H9 (cell line): ENCODE measurements around the gene ADAM33. TPM values are rescaled to one million over a fixed set of nuclear protein-coding genes. Genes with fewer than 3 reads are reported as not detected.

Experiments
- DNase-seq: peaks from one replicate; pipeline ENCODE4 v3.0.0-alpha.2; 2017
- H2AFZ ChIP-seq: one replicate; pipeline ENCODE4 v1.6.1; 2013; ENCODE audit warnings: mild to moderate bottlenecking, low read length, control low read depth, moderate library complexity
- H2AK5ac ChIP-seq: 2 replicates; pipeline ENCODE4 v1.6.1; 2013; ENCODE audit warnings: low read length, control low read depth, mixed read lengths; ENCODE audit not compliant: insufficient read length
- H2BK120ac ChIP-seq: one replicate; pipeline ENCODE4 v1.6.1; 2013; ENCODE audit warnings: low read depth, mild to moderate bottlenecking, low read length, control low read depth, inconsistent platforms; ENCODE audit not compliant: poor library complexity, severe bottlenecking
- H2BK12ac ChIP-seq: 2 replicates; pipeline ENCODE4 v1.6.1; 2013; ENCODE audit warnings: low read length, control low read depth, mixed read lengths, low read depth; ENCODE audit not compliant: insufficient read length
- H2BK15ac ChIP-seq: 2 replicates; pipeline ENCODE4 v1.6.1; 2013; ENCODE audit warnings: low read depth, low read length, control low read depth
- H2BK20ac ChIP-seq: one replicate; pipeline ENCODE4 v1.6.1; 2013; ENCODE audit warnings: low read depth, mild to moderate bottlenecking, low read length, control low read depth, inconsistent platforms; ENCODE audit not compliant: poor library complexity, severe bottlenecking
- H2BK5ac ChIP-seq: 2 replicates; pipeline ENCODE4 v1.6.1; 2013; ENCODE audit warnings: low read length, control low read depth, mixed read lengths; ENCODE audit not compliant: insufficient read length
- H3K14ac ChIP-seq: 2 replicates; pipeline ENCODE4 v1.6.1; 2013; ENCODE audit warnings: low read length, control low read depth; ENCODE audit not compliant: insufficient read depth
- H3K18ac ChIP-seq: 2 replicates; pipeline ENCODE4 v1.6.1; 2013; ENCODE audit warnings: low read depth, mild to moderate bottlenecking, mixed read lengths, low read length, control low read depth; ENCODE audit not compliant: insufficient read length
- H3K23ac ChIP-seq: 2 replicates; pipeline ENCODE4 v1.6.1; 2013; ENCODE audit warnings: low read length, control low read depth, mixed read lengths, low read depth; ENCODE audit not compliant: insufficient read length
- H3K23me2 ChIP-seq: 2 replicates; pipeline ENCODE4 v1.6.1; 2013; ENCODE audit warnings: low read depth, mild to moderate bottlenecking, mixed read lengths, low read length, control low read depth; ENCODE audit not compliant: insufficient read length, poor library complexity, severe bottlenecking
- H3K27ac ChIP-seq: 2 replicates; pipeline ENCODE4 v1.5.1; 2013; ENCODE audit warnings: low read length, control low read depth, mixed read lengths, low read depth; ENCODE audit not compliant: insufficient read length
- H3K27me3 ChIP-seq: 2 replicates; pipeline ENCODE4 v1.6.1; 2013; ENCODE audit warnings: low read length, control low read depth, inconsistent platforms; ENCODE audit not compliant: insufficient read depth
- H3K4ac ChIP-seq: 2 replicates; pipeline ENCODE4 v1.6.1; 2013; ENCODE audit warnings: low read depth, mild to moderate bottlenecking, control low read depth, inconsistent platforms, low read length, moderate library complexity
- H3K4me1 ChIP-seq: 2 replicates; pipeline ENCODE4 v1.6.1; 2013; ENCODE audit warnings: low read length, control low read depth, inconsistent platforms; ENCODE audit not compliant: insufficient read depth
- H3K4me2 ChIP-seq: 2 replicates; pipeline ENCODE4 v1.6.1; 2013; ENCODE audit warnings: low read length, control low read depth, mixed read lengths; ENCODE audit not compliant: insufficient read length, insufficient read depth
- H3K56ac ChIP-seq: 2 replicates; pipeline ENCODE4 v1.6.1; 2013; ENCODE audit warnings: low read depth, mild to moderate bottlenecking, mixed read lengths, low read length, control low read depth; ENCODE audit not compliant: insufficient read length
- H3K79me1 ChIP-seq: 2 replicates; pipeline ENCODE4 v1.6.1; 2013; ENCODE audit warnings: low read depth, mild to moderate bottlenecking, moderate library complexity, low read length, control low read depth, inconsistent platforms; ENCODE audit not compliant: insufficient read depth, poor library complexity, severe bottlenecking
- H3K79me2 ChIP-seq: 2 replicates; pipeline ENCODE4 v1.6.1; 2013; ENCODE audit warnings: low read length, control low read depth, inconsistent platforms; ENCODE audit not compliant: insufficient read depth
- H3K9ac ChIP-seq: 2 replicates; pipeline ENCODE4 v1.6.1; 2013; ENCODE audit warnings: low read length, control low read depth, mixed read lengths; ENCODE audit not compliant: insufficient read length; ENCODE audit errors: extremely low read depth
- H3K9me3 ChIP-seq: one replicate; pipeline ENCODE4 v1.6.1; 2013; ENCODE audit warnings: low read depth, low read length, inconsistent platforms; ENCODE audit not compliant: control insufficient read depth
- H3T11ph ChIP-seq: one replicate; pipeline ENCODE4 v1.6.1; 2013; ENCODE audit warnings: mild to moderate bottlenecking, low read length, control low read depth, inconsistent platforms
- H4K20me1 ChIP-seq: one replicate; pipeline ENCODE4 v1.6.1; 2013; ENCODE audit not compliant: control insufficient read depth, insufficient read length, insufficient read depth
- H4K5ac ChIP-seq: 2 replicates; pipeline ENCODE4 v1.6.1; 2013; ENCODE audit warnings: low read depth, mild to moderate bottlenecking, mixed read lengths, low read length, control low read depth; ENCODE audit not compliant: insufficient read length
- H4K8ac ChIP-seq: replicated peaks from 2 replicates; pipeline ENCODE4 v1.6.1; 2013; ENCODE audit warnings: low read length, control low read depth, mixed read lengths, low read depth; ENCODE audit not compliant: insufficient read length
- H4K91ac ChIP-seq: 2 replicates; pipeline ENCODE4 v1.6.1; 2013; ENCODE audit warnings: low read depth, mild to moderate bottlenecking, moderate library complexity, mixed read lengths, low read length, control low read depth; ENCODE audit not compliant: insufficient read length
- H3K27ac Mint-ChIP-seq, 3 experiments: 2 replicates in 2 of 3; 3 replicates in 1 of 3; pipeline ENCODE4 v1.8.0; 2020 to 2021; ENCODE audit warnings: mixed read lengths in 3 of 3, mild to moderate bottlenecking in 1 of 3, moderate library complexity in 1 of 3
- H3K27me3 Mint-ChIP-seq: 2 replicates; pipeline ENCODE4 v1.8.0; 2021; ENCODE audit warnings: low read depth, mild to moderate bottlenecking, moderate library complexity, mixed read lengths
- H3K36me3 Mint-ChIP-seq, 3 experiments: 2 replicates in 2 of 3; 3 replicates in 1 of 3; pipeline ENCODE4 v1.8.0; 2020 to 2021; ENCODE audit warnings: low read depth in 3 of 3, mixed read lengths in 3 of 3; ENCODE audit not compliant: insufficient read depth in 1 of 3
- H3K4me1 Mint-ChIP-seq, 2 experiments: 2 replicates each; pipeline ENCODE4 v1.8.0; 2020; ENCODE audit warnings: mixed read lengths in 2 of 2
- H3K4me3 Mint-ChIP-seq, 2 experiments: 2 replicates in 1 of 2; 3 replicates in 1 of 2; pipeline ENCODE4 v1.8.0; 2020 to 2021; ENCODE audit warnings: mild to moderate bottlenecking in 2 of 2, mixed read lengths in 2 of 2, moderate library complexity in 1 of 2
- H3K9me3 Mint-ChIP-seq, 2 experiments: 2 replicates in 1 of 2; 3 replicates in 1 of 2; pipeline ENCODE4 v1.8.0; 2020; ENCODE audit warnings: mild to moderate bottlenecking in 2 of 2, mixed read lengths in 2 of 2, moderate library complexity in 1 of 2
- WGBS: extraction: QIAGEN DNeasy Blood & Tissue Kit; methylation state at CpG from one replicate; pipeline ENCODE4 v1.1.7; 2013; ENCODE audit warnings: missing lambda C conversion rate, low lambda C conversion rate, mixed read lengths; ENCODE audit not compliant: insufficient read length; ENCODE audit errors: extremely low coverage; 5-methylcytosine and 5-hydroxymethylcytosine counted together
- total RNA-seq: library from RNA; stranded (reverse); gene quantifications from 2 replicates; pipeline ENCODE4 v1.2.1, GENCODE V29; 2021
- TF ChIP-seq, protein P1 (sequence below): fragments of 200-600 bp; sonication (generic); conservative IDR thresholded peaks from 3 replicates; pipeline ENCODE4 v1.8.0; 2021; ENCODE audit warnings: antibody characterized with exemption, mild to moderate bottlenecking

The ADAM33 gene
- total RNA-seq, 1 experiment from 2014 or later = 4.0 TPM

DNA sequence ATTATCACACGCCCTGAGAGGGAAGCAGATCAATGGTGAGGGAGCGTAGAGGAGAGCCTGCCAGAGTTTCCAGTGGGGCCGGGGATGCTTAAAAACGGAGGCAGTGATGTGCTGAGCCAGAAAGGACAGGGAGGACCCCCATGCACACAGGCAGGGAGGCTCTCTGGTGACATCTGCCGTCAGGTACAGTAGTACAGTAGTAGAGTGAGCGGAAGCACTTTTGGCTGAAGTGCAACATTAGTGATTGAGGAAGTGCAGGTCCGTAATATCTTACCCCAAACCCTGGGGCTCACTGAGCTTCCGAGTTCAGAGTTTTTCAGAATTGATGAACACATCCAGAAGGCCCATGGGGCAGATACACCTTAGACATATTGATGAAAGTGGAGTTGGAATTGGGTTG is 60.7 kb downstream of the ADAM33 start:
- TF ChIP-seq, protein P1, sequence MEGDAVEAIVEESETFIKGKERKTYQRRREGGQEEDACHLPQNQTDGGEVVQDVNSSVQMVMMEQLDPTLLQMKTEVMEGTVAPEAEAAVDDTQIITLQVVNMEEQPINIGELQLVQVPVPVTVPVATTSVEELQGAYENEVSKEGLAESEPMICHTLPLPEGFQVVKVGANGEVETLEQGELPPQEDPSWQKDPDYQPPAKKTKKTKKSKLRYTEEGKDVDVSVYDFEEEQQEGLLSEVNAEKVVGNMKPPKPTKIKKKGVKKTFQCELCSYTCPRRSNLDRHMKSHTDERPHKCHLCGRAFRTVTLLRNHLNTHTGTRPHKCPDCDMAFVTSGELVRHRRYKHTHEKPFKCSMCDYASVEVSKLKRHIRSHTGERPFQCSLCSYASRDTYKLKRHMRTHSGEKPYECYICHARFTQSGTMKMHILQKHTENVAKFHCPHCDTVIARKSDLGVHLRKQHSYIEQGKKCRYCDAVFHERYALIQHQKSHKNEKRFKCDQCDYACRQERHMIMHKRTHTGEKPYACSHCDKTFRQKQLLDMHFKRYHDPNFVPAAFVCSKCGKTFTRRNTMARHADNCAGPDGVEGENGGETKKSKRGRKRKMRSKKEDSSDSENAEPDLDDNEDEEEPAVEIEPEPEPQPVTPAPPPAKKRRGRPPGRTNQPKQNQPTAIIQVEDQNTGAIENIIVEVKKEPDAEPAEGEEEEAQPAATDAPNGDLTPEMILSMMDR = peak; percentile 62
- Histone ChIP-seq H3K18ac (no peak overlapping the region), H3K27me3 (no peaks in the 10 kb centered on the region), H3K4ac (no peak overlapping the region), H4K8ac (no peak overlapping the region), H3K23me2 (no peaks in the 10 kb centered on the region), H2BK120ac (no peak overlapping the region), H3K4me2 (no peak overlapping the region), H4K20me1 (no peaks in the 10 kb centered on the region), H4K91ac (no peak overlapping the region), H3K4me1 (peaks cover 1% of the 10 kb centered on the region), H2AFZ (no peak overlapping the region), H2AK5ac (no peak overlapping the region), H2BK15ac (no peak overlapping the region), H3T11ph (no peak overlapping the region), H3K14ac (no peak overlapping the region), H3K23ac (no peak overlapping the region), H2BK20ac (no peak overlapping the region), H2BK12ac (no peak overlapping the region), H4K5ac (no peak overlapping the region), H3K56ac (no peak overlapping the region), H3K9me3 (no peaks in the 10 kb centered on the region), H3K79me2 (no peaks in the 10 kb centered on the region), H2BK5ac (no peak overlapping the region), H3K27ac (no peak overlapping the region), H3K9ac (no peak overlapping the region), H3K79me1 (no peaks in the 10 kb centered on the region)
- WGBS = no CpG with 5 or more reads among the region's 8 CpGs
- Mint-ChIP-seq H3K9me3 (no peaks in the 10 kb centered on the region), H3K36me3 (no peaks in the 10 kb centered on the region), H3K27ac (no peak overlapping the region; a peak in 1 of 7 replicates), H3K4me3 (no peak overlapping the region), H3K27me3 (no peaks in the 10 kb centered on the region), H3K4me1 (peaks cover 10 to 20% of the 10 kb centered on the region in 2 experiments)
- DNase-seq = peak; percentile 49

Other genes starting within 250 kb of the ADAM33 start
- 22.4 and 23.1 TPM in 2 replicates for gene ATRN, start 211.0 kb downstream of the ADAM33 start, total RNA-seq
- not detected in 2 replicates for gene GFRA4, start 18.6 kb downstream of the ADAM33 start, total RNA-seq
- gene SIGLEC1, start 30.6 kb upstream of the ADAM33 start, total RNA-seq = not detected in 2 replicates
- gene HSPA12B, start 50.7 kb upstream of the ADAM33 start, total RNA-seq = 2.7 and 2.9 TPM in 2 replicates
- 79.2 and 80.9 TPM in 2 replicates for gene ADISSP, start 85.7 kb upstream of the ADAM33 start, total RNA-seq
- gene SPEF1, start 99.4 kb upstream of the ADAM33 start, total RNA-seq = 0.22 and 0.24 TPM in 2 replicates
- gene CENPB, start 104.7 kb upstream of the ADAM33 start, total RNA-seq = 63.1 and 64.0 TPM in 2 replicates
- 22.9 and 24.0 TPM in 2 replicates for gene CDC25B, start 114.3 kb upstream of the ADAM33 start, total RNA-seq
- gene AP5S1, start 138.5 kb upstream of the ADAM33 start, total RNA-seq = 3.9 and 4.1 TPM in 2 replicates
- gene MAVS, start 164.8 kb upstream of the ADAM33 start, total RNA-seq = 24.2 and 24.3 TPM in 2 replicates
- 61.0 and 65.4 TPM in 2 replicates for gene PANK2, start 207.4 kb upstream of the ADAM33 start, total RNA-seq